Pons (tissue), 1 donor: ENCODE results near the gene FAM193B.
A peak's percentile ranks its signal among the peaks of the same experiment; 100 is the strongest.

Source experiments
- DNase-seq: peaks from one replicate; pipeline ENCODE4 v3.0.0-alpha.2; 2016; ENCODE audit warnings: low spot score

FAM193B gene

DNA sequence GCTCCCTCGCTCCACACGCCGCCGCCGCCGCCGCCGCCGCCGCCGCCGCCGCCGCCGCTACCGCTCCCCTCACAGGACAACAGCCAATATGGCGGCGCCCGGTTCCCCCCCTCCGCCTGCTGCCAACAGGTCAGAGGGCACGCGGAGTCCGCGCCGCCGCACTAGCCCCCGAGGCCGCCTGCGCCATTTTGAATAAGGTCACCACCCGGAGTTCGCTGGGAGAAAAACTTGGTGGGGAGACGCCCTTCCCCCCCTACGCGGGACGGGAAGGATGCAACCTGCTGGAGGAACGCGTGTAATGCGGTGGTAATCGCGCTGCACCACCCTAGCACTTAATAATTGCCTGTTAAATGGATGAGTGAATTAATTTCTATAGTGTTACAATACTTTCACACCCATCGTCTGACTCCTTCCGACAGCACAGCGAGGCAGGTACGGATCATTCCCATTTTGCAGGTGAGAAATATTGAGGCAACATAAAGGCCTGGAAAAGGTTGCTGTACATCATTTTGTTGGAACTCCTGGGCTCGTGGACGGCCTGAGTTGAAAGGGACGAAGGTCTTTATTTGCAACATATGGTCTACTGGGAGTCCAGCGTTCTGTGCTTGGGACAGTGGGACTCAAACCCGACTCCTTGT is at the start of gene FAM193B:
FAM193B (minus strand) TSS at position 90 of the 638 bp plus-strand sequence. CDS start 105 bp downstream, outside the sequence.
- peak; percentile 87 for DNase-seq

GRCh38 chr5:177604116-177604521 is 49.8 kb upstream of the FAM193B start:
- DNase-seq = no peak

DNA sequence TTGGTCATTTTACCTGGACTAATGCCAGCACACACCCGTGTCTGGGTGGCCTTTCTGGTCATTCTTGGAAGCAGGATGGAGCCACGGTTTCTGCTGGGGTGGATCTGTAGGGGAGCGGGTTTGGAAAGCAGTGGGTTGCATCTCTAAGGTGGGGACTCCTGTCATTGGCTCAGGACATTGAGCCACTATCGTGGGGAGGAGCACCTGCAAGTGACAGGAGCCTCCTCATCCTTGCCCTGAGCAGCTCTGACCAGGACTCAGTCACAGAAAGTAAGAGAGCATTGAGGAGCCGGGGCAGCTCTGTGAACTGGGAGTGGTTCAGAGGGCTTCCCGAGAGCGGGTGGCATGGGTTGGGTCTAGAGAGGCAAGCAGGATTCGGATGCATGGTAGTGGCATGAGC is 49.3 kb upstream of the FAM193B start:
- DNase-seq = no peak

DNA sequence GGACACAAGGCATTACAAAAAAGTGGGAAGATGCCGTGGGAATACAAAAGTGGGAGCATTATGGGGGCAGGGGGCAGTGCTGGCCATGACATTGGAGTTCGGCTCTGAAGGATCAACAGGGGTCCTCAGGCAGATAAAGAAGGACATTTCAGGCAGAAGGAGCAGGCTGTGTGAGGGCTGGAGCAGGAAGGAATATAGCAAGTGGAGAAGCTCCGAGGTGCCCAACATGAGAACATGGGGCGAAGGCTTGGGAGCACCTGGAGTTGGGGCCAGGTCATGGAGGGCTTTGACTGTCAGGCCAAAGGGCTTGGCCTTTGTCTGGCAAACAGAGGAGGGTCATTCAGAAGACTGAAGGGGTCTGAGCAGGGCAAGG is 48.1 kb upstream of the FAM193B start:
- DNase-seq = no peak

DNA sequence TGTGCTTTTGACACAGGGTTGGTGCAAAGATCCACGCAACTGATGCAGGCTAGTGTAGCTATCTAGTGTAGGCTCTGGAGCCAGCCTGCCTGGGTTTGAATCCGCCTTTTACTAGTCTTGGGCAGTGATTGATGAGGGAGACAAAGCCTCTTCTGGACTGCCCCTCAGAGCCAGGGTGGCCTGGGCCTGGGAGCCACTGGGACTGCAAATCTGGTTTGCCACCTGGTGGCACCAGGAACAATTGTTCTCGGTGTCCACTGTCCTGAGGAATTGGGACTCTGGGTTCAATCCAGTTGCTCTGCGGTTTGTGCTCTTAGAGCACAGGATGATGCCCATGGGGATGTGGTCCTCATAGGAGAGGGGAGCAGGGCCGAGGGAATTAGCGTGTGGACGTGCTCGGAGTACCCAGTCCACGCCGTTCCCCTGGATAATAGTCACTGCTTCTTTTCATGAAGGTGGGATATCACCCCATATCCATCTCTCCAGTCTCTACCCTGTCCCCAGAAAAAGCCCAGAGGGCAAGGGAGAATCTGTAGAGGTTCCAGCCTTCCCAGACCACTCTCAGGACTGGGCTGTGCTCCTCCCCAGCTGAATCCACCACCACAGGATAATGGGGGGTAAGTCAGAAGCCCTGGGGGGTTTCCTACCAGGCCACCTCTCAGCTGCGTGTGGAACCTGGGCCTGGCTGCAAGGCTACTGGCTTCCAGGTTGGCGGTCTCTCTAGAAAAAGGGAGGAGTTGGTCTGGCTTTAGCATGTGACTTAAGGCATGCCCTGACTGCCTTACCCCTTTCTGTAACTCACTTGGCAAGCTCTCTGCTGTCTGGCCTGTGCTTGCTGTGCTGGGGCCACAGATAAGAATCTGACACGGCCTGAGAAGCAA is 47.5 kb upstream of the FAM193B start:
- no peak for DNase-seq

DNA sequence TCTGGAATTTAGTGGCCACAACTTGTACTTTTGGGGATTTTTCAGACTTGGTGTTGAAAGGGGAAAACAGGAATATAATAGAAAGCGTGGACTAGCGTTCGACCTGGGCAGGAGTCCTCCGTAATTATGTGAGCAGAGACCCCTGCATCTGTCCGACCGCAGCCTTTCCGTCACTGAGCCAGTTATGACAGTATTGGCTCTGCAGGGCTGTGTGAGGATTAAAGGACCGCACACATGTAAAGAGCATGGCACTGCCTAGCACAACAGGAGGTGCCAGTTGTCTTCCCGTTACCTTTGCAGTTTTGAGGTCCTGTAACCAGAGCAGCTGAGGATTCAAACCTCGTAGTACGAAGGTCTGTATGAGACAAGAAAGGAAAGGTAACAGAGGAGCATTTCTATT is 46.8 kb upstream of the FAM193B start:
- DNase-seq = no peak

- peak; percentile 47 for DNase-seq
Measured at GRCh38 chr5:177600508-177601018, 46.2 kb upstream of the FAM193B start.

DNA sequence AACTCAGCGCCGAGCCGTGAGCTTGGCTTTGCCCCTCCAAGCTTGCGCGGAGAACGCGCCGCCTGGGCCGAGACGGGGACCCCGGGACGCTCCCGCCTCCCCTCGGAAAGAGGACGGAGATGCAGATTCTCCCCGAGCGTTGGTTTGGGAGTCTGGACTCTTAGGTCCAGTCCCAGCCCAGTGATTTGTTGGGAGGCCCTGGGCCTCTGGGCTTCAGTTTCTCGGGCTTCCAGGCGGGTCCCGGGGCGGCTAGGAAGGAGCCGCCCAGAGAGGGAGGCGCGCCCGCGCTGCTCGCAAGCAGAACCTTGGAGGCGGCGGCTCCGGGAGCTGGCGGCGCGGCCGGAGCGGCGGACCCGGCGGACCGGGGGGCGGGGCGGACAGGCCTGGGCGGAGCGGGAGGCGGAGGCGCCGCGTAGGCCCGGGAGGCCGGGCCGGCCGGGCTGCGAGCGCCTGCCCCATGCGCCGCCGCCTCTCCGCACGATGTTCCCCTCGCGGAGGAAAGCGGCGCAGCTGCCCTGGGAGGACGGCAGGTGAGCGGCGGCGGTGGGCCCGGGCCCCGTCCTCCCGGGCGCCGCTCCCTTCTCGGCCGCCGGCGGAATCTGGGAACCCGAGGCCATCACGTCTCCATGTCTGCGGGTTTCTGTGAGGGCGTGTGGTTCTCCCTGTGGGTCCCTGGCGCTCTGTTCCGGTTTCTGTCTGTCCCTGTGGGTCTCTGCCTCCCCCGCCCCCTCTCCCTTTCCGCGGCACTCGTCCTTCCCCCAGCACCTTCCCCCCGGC is 45.6 kb upstream of the FAM193B start, which contains the start of gene B4GALT7:
B4GALT7 (plus strand) TSS at position 402 of the 777 bp plus-strand sequence; CDS start at position 481, 79 bp downstream.
- peak; percentile 49 for DNase-seq

DNA sequence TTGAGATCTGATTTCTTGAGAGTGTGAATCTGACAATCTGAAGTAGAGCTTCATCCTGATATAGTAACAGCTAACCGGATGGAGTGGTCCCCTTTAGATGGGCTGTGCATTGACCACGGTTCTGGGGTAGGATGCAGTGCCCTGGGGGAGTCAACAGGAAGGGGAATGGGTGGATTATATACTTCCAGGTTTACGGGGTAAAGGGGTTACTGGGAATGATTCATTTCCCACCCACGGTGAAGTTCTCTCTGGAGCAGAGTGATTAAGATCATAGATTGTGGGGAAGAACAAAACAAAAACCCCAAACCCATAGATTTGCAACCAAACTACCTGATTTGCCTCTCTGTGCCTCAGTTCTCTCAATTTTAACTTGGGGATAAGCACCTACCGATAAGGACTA is 44.1 kb upstream of the FAM193B start:
- DNase-seq = no peak

- DNase-seq = no peak
Measured at GRCh38 chr5:177596775-177597238, 42.4 kb upstream of the FAM193B start.

GRCh38 chr5:177595991-177596774 is 41.8 kb upstream of the FAM193B start:
- DNase-seq = no peak

DNA sequence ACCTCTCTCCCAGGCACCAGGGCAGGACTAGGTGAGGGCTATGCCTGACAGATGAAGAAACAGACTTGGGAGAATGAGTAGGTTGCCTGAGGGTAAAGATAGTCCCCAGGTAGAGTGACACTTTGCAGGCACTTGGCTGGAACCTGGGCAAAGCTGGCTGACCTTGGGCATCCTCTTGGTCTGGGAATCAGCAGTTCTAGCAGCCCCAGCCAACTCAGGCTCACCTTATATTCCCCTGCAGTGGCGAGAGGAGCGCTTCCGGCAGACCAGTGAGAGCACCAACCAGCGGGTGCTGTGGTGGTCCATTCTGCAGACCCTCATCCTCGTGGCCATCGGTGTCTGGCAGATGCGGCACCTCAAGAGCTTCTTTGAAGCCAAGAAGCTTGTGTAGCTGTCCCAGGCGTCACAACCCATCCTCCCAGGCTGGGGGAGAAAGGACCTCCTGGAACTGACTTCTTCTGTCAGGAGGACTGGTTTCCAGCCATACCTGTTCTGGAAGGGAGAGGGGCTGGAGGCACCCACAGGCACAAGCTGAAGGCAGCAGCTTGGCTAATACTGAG is 40.7 kb upstream of the FAM193B start:
- DNase-seq = no peak

GRCh38 chr5:177594071-177594470 is 39.7 kb upstream of the FAM193B start:
- DNase-seq = no peak

DNA sequence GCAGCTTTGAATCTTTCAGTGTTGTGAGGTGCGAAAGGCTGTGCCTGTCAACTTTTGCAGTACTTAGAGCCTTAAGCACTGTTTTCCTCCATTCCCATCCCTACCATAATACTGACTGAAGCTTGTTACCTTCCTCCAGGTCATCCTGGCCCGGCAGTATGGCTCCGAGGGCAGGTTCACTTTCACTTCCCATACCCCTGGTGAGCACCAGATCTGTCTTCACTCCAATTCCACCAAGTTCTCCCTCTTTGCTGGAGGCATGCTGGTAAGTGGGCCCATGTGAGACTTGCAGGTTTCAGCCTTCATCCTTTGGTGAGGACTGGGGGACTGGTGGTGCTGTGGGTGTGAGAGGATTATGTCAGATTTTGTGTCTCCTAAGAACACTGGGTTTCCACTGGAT is 39.1 kb upstream of the FAM193B start:
- DNase-seq = no peak

GRCh38 chr5:177592905-177593304 is 38.5 kb upstream of the FAM193B start:
- no peak for DNase-seq

GRCh38 chr5:177592010-177592834 is 37.9 kb upstream of the FAM193B start, which contains the start of gene TMED9:
Gene TMED9, plus strand, starts transcription at chr5:177592203. Its CDS starts 12 bp downstream, at chr5:177592215.
- DNase-seq = peak; percentile 72

GRCh38 chr5:177591690-177592009 is 37.3 kb upstream of the FAM193B start:
- no peak for DNase-seq

DNA sequence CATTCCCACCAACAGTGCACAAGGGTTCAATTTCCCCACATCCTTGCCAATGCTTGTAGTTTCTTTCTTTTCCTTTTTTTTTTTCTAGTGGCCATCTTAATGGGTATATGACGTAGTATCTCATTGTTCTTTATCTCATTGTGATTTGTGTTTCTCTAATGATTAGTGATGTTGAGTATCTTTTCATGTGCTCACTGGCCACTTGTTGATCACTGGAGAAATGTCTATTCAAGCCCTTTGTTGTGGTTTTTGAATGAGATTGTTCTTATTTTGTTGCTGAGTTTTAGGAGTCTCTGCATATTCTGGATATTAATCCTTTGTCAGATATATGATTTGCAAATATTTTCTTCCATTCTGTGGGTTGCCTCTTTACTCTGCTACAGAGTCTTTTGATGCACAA is 36.0 kb upstream of the FAM193B start:
- DNase-seq = no peak

DNA sequence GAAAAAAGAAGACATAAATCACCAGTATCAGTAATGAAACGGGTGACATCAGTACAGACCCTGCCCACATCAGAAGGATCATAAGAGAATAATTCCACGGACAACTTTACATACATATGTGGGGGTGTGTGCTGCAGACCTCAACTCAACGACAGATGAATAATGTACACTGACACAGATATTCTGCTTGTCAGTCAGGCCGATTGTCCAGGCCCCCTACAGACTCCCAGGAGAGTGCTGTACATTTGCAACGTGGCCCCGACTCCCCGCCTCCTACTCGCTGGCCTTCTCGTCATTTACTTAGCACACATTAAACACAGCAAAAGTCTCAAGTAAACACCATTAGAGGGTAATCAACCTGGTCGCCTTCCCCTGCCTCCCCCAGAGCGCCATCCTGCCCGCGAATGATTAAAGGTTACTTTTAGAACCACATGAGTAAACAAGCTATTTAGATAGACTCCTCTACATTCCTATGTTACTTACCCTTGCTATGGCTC is 34.1 kb upstream of the FAM193B start:
- no peak for DNase-seq

GRCh38 chr5:177578316-177578715 is 24.0 kb upstream of the FAM193B start:
- no peak for DNase-seq
